GM18867 (cell line): ENCODE data around the gene VSIG2.
"Not testable (repeated sequence)": the region's sequence is repeated elsewhere in the genome, so short reads cannot be mapped to it uniquely, and the experiment has no call there.

Source experiments
- ATAC-seq: cut with Tn5 transposase; IDR thresholded peaks from one replicate; pipeline ENCODE4 v1.9.1; 2021; ENCODE audit warnings: mild to moderate bottlenecking, moderate library complexity; ENCODE audit not compliant: unreplicated experiment

Gene VSIG2, protein sequence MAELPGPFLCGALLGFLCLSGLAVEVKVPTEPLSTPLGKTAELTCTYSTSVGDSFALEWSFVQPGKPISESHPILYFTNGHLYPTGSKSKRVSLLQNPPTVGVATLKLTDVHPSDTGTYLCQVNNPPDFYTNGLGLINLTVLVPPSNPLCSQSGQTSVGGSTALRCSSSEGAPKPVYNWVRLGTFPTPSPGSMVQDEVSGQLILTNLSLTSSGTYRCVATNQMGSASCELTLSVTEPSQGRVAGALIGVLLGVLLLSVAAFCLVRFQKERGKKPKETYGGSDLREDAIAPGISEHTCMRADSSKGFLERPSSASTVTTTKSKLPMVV

DNA sequence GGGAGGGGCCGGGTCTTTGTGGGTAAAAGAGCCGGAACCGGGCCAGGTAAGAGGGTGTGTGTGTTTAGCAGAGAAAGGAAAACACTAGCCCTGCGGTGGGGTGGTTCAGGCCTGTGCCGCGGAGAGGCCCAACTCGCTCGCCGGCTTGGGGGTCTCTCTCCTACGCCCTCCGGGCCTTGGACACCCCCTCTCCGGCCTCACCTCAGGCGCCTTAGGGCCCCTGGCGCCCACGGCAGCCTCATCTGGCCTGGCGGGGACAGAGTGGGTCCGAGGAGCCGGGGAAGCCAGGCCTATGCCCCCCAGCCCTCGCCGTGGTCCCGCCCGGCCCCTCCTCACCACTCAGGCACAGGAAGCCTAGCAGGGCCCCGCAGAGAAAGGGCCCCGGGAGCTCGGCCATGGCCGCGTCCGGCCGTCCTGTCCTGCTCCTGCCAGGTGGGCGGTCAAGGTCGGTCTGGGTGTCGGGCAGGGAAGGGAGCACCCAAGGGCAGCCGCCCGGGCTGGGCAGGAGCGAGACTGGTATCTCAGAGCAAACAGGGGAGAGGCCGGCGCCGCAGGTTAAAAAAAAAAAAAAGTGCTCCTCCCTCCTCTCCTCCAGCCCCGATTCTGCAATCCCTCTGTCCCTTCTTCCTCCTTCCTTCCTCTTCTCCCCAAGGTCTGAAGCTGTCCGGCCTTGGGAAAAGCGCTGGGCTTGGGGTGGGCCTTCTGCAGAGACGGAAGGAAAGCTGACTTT lies at the start of gene VSIG2:
TSS of gene VSIG2 (minus strand) at position 515 of the 730 bp plus-strand sequence. CDS start at position 397, 118 bp downstream.
- ATAC-seq: no peak

DNA sequence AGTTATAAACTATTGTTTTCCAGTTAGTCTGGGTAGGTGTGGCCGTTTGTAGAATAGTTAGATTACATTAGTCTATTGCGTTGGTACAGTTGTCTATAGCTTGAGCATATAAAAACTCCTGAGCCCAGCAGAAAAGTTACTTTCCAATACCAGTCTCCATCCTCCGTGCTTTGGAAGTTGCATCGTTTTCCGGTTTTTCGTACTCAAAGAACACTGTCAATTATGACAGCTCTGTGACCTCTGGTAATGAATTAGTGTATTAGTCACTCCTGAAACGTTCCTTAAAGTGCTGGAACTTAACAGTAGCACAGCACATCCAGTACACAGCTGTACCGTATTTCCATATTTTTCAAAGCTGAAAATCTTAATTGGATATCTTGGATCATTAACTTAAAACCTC lies 49.0 kb upstream of the VSIG2 start:
- no peak for ATAC-seq

DNA sequence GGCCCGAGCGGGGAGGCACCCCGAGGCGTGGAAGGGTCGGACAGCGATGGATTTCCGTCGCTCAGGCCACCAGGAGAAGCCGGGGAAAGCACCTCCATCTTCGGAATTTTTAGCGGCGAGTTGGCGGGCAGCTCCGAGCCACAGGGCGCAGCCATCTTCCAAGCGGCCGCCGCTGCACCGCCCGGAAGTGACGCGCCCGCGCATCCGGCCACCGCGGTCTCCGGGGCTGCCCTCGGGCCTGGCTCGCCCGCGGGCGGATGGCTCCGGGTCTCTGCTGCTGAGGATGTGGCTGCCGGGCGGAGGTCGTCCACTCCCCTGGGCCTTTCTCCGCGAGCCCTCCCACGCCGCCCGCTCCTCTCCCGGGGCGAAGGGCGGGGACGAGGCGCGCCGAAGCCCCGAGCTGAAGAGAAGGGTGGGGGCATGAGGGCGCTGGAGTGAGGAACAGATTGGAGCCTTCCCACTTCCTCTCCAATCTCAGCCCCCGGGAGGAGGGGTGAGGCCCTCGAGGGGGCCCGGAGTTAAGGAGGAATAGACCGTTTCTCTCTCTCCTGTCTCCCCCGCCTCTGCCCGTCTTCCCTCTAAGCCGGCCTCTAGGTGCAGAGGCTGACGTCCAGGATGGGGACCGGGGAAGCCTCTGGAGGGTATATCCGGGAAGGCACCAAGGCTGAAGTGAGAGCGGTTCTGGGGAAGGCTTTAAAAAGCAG lies 48.3 kb upstream of the VSIG2 start, which contains the start of gene MSANTD2:
TSS of gene MSANTD2 (minus strand) at position 181 of the 704 bp plus-strand sequence. CDS start at position 155, 26 bp downstream.
- ATAC-seq: peak; percentile 93

DNA sequence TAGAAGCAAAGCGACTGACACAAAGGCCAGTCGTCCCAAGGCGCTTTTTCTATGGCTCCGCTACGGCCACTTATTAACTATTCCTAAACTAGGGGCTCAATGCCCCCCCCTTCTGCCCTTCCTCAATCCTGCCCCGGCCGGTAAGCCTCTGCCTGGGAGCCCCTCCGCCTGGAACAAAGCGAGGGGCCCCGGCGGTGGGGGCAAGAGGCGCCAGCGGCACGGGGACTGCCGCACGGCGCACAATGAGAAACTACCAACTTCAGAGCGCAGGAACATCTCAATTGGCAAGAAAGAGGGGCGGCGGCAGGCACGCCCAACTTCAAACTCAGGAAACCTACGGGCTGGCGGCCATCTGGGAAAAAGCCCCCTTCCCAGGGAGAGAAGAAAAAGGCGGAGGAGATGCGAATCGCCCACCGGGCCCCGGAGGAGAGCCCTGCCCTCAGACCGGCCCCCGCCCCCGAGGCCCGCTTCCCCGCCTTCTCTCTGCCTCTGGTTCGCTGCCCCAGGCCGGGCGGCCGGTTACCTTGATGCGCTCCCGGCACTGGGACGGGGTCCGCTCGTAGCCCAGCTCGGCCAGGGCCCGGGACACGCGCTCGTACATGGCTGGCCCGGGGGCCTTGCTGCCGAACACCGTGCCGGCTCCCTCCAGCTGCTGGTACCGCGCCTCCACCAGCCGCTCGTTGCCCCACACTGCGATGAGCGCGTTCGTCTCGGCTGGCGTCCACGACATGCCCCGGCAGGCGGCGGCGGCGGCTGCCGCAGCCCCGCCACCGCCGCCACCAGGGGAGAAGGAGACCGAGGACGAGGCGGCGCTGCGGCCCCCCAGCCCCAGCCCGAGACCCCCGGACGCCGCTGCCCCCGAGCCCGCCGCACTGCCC lies 47.5 kb upstream of the VSIG2 start:
- peak; percentile 48 for ATAC-seq

DNA sequence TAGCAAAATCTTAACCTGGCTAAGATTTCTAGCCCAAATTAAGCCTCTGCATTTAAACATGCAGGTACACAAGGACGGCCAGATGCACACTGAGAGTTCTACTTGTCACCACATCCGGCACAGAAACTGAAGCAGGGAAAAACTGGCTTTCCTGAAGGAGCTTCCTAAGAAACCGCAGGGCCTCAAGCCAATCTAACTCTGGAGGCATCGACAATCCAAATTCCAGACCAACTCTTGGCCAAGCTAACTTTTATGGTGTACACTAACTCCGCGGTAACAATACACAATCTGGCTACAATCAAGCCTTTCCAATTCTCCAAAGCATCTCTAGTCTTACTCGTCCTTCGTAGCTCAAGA lies 46.9 kb upstream of the VSIG2 start:
- ATAC-seq: peak; percentile 18

DNA sequence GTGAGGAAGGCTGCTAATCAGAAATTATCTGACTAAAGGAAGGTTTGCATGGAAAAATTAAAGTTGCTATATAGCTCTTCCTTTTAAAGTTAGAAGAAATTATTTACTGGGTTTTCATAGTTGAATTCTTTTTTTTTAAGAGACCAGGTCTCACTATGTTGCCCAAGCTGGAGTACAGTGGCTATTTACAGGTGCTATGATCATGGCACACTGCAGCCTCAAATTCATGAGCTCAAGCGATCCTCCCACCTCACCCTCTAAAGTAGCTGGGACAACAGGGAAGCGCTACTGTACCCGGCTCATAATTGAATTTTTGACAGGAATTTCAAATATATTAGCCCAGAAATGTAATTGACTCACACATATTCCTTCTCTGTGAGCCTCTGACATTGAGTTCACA lies 44.3 kb upstream of the VSIG2 start:
- no peak for ATAC-seq

DNA sequence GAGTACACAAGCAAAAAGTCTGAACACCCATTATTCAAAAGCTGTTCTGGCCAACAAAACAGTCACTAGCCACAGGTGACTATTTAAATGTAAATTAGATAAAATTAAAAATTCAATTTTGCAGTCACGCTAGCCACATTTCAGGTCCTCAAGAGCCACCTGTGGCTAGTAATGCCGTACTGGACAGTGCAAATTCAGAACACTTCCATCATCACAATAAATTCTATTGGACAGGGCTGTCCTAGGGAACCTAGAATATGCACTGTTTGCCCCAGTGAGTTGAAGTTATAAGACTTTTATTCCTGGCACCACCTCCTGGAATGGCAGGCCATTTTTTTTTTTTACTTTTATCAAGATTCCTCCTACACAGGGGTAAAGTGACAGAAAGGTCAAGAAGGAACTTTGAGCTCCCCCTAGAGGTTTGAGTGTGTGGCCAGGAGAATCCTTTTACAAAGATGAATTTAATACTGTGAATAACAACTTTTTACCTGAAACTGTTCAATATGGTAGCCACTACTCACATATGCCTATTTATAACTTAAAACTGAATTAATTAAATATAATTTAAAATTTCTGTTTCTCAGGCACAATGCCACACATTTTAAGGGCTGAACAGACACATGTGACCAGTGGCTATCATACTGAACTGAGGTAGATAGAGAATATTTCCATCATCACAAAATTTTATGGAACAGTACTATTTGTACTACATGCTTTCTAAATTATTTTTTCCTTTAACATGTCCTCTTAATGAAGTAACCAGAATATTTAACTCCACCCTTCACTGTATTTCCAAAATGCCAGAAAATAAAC lies 41.6 kb upstream of the VSIG2 start:
- ATAC-seq: no peak

DNA sequence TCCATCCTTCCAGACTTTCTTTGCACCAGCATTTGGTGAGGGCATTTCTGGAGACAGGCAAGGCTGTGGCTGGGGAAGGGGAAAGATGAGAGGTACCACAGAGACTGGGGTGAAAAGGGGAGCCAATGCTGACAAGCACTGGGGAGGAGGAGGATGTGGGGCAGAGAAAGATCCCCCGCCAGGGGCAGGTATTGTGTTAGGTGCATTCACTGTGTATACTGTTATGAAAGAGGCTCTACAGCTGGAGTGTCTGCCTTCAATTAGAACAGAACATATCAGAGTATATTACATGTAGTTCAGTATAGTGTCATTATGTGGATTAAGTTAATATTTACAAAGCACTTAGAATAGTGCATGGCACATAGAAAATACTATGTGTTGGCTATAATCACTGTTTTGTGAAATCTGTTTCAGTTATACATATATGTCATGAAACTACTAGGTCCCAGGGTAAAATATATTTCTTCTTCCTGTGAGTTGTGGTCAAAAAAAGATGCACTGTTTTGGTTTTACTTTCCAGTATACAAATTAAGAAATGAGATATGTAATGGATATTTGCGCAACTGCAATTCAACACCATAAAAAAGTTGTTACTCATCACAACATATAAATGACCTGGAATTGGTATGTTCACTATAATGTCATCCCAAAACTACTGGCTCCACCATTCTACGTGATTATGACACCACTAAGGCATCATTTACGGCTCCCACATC lies 39.7 kb upstream of the VSIG2 start:
- peak; percentile 86 for ATAC-seq

DNA sequence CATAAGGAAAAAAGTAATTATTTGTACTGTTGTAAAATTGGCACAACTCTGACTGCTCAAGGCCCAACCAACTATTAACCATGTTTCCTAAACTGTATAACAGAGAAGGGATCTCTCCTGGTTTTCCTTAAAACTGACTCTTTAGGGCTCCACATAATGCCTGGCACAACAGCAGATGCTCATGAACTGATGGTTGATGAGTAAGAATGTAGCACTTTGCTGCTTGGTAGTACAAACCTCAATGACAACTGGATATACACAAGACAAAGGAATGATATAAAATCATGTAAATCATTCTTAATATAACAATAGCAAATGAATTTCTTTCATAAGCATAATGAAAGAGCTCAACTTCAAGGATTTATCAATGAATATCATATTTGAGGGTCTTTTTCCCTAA lies 36.5 kb upstream of the VSIG2 start:
- no peak for ATAC-seq

DNA sequence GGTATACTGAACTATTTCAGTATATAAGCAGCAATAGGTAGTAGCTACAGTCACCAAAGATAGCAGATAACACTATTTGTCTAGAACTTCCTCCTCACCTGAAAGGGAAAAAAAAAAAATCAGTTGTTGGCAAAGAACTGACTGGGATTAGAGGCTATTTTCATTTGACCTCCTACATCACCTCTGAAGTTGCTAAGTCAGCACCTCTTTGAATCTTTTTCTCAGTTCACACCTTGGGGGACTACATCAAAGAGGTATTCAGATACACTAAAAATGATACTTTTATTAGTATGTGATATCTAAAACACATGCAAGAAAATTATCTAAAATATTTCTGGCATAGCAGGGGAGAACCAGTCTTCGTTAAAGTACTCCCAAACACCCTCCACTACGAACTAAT lies 32.0 kb upstream of the VSIG2 start:
- no peak for ATAC-seq

DNA sequence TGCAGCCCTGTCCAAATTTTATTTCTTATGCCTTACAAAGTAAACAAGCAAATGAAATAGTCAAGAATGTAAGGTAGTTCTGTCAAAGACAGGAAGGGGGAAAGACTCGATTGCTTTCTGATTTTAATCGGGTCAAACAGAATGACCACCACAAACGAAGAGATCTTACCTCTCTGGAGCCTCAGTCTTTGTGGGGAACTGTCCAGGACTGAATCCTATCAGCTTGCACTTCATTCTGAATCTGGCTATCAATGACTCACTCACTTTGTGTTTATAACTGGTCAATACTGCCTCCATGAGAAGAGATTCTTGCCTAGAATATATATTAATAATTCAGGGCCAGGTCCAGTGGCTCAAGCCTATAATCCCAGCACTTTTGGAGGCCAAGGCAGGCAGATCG lies 30.9 kb upstream of the VSIG2 start:
- ATAC-seq: no peak

DNA sequence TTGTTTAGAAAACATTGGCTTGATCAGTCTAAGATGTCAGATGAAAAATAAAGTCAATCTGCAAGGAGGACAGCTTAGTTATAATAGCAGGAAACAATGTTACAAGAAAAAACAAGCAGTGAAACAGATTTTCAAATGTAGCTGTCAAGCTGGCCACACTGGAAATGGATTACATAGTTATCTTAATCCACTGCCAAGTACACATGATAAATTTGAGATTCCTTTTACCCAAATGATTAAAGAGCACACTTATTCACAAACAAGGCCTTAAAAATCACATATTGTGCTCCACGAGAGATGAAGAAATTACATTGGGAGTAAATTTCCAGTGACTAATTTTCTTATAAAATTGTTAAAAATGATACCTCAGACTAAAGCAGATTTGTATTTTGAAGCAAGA lies 27.5 kb upstream of the VSIG2 start:
- no peak for ATAC-seq

DNA sequence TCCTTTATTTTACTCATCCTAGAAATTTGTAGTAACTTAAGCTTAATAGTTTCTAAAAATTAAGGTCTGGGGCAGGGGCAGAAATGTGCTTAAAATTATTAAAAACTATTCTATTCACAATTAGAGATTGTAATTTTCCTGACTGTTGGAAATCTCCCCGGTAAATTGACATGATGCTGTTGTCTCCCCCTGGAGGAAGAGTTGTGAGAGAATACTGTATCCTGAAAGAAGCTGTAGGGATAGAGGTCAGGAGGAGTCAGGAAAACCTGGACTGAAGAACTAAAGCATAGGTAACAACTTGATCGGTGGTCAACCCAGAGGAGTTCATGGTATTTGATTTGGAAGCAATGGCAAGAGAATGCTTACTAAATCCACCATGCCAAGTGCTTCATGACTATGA lies 26.2 kb upstream of the VSIG2 start:
- ATAC-seq: no peak

DNA sequence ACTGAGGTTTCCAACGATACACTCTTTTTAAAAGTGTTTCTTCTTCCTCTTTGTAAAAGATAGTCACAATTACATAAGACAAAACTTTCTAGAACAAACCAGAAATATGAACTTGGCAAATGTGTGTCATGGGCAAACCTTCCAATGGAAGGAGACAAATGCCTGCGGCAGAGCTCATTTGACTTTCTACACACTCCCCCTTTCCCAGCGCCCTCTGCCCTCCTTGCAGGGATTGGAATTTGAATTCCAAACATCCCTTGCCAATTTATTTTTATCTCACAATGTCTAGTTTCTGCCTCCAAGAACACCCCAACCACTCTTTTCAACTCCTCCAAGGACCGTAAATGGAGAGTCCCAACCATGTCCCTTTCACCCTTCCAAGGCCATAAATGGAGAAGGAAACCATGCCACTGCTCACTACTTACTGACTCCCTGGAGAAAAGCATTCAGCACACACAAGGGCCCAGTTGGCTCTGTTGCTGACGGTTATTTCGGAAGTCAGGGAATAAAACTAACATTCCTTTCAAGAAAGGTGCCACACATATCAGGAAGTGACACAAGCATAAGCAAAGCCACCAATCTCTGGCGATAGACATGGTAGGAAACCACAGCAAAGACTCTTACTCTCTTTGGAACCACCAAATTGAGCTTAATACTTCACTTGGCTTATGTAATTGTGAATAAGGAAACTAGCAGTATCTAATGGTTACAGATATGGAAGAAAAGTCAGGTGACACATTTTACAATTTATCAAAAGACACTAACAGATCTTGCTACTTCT lies 25.0 kb upstream of the VSIG2 start:
- ATAC-seq: no peak

DNA sequence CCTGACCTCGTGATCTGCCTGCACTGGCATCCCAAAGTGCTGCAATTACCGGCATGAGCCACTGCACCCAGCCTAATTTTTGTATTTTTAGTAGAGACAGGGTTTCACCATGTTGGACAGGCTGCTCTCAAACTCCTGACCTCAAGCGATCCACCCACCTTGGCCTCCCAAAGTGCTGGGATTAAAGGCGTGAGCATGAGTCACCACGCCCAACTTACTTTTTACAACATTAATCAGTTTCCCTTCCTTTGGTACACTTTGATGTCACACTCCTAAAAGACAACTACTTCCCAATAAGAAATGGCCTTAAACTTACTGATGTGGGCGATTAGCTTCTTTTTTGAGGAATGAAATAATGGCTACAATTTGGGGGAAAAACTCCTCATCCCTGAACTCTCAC lies 18.9 kb upstream of the VSIG2 start:
- ATAC-seq: not testable (repeated sequence)

DNA sequence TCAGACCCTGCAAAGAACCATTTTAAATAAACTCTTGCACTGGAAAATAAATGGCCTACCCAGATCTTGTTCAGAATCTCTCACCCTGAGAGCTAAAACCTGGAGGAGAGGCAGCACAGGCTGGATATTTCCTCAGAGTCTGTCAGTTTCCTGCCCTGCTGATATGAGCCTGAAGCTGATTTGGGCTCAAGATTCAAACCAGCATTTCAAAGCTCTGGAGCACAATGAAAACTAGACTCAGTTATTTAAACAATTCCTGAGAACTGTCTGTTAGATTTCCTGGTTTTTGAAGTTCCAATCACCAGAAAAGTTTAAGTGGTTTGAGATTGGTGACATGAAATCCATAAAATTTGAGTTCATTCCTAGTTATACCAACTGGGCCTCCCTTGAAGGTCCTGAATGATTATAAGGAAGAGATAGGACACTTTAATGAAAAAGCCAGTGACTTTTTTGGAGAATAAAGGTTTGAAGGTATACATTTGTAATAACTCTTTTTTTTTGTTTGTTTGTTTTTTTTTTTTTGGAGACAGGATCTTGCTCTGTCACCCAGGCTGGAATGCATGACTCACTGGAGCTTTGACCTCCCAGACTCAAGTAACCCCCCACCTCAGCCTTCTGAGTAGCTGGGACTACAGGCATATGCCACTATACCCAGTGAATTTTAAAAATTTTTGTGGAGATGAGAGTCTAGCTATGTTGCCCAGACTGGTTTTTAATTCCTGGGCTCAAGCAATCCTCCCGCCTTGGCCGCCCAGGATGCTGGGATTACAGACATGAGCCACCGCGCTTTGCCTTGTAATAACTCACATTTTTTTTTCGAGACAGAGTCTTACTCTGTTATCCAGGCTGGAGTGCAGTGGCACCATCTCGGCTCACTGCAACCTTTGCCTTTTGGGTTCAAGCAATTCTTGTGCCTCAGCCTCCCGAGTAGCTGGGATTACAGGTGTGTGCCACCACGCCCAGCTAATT lies 18.0 kb upstream of the VSIG2 start:
- ATAC-seq: no peak

DNA sequence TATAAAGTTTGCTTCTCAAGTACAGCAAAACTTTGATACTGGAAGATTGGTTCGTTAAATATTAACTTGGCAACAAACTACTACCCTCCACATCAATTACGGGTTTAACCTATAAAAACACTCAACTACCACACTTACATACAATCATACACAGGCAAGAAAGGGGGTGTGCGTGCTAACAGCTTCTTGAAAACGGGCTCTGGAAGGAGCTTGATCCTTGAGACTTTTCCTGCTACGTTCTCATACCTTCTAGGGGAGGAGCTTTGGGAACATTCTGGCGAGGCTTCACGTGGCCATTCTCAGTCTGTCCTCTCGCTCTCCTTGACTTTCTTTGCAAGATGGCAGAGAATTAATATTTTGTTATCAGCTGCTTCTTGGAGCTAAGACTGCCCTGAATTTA lies 16.9 kb upstream of the VSIG2 start:
- ATAC-seq: no peak
